ENCODE results near the gene UNK. TPM values are rescaled to one million over a fixed set of nuclear protein-coding genes. Genes with fewer than 3 reads are reported as not detected.

The UNK gene
- polyA plus RNA-seq, 2 of the 4 experiments (the other 2 are of a cell fraction), result 27.0 to 34.5 TPM

- no peak for TF ChIP-seq HOXB5 (CRISPR knock-in tag; IDR thresholded peaks at IDR 0.05)
- TF ChIP-seq NPAS2 (CRISPR knock-in tag; IDR thresholded peaks at IDR 0.05; ENCODE audit: borderline replicate concordance), result no peak
- TF ChIP-seq REST (IDR thresholded peaks at IDR 0.05), result no peak
- TF ChIP-seq ZFP36 (IDR thresholded peaks at IDR 0.05; ENCODE audit: borderline replicate concordance, partially characterized antibody), result no peak
- no peak for TF ChIP-seq HES2 (IDR thresholded peaks at IDR 0.05)
- no peak for TF ChIP-seq CTCF (IDR thresholded peaks at IDR 0.05)
- TF ChIP-seq FOXS1 (CRISPR knock-in tag; IDR thresholded peaks at IDR 0.05), result no peak
- no peak for TF ChIP-seq ELK1 (IDR thresholded peaks at IDR 0.05; ENCODE audit: low read depth, low read length)
- no peak for TF ChIP-seq CBX2 (IDR thresholded peaks at IDR 0.05; ENCODE audit: borderline replicate concordance, low read depth)
- TF ChIP-seq KDM1A (IDR thresholded peaks at IDR 0.05; ENCODE audit: low read depth), result no peak
- no peak for TF ChIP-seq ZNF302 (CRISPR knock-in tag; IDR thresholded peaks at IDR 0.05)
- no peak; the same call in 1 of the 2 replicates for TF ChIP-seq HMGXB4 (CRISPR knock-in tag; IDR thresholded peaks at IDR 0.05; ENCODE audit: borderline replicate concordance)
- no peak for TF ChIP-seq HOXB13 (CRISPR knock-in tag; IDR thresholded peaks at IDR 0.05; ENCODE audit: low read depth)
- TF ChIP-seq CHD2 (IDR thresholded peaks at IDR 0.05; ENCODE audit: low read length, partially characterized antibody), result no peak
- TF ChIP-seq TP53 (CRISPR knock-in tag; IDR thresholded peaks at IDR 0.05), result peak; percentile 70; the same call in 1 of the 2 replicates
- no peak for TF ChIP-seq SMC3 (IDR thresholded peaks at IDR 0.05)
- no peak for TF ChIP-seq HEYL (CRISPR knock-in tag; IDR thresholded peaks at IDR 0.05)
- TF ChIP-seq FOSB (CRISPR knock-in tag; IDR thresholded peaks at IDR 0.05), result peak; percentile 88
- peak; percentile 0; the same call in 1 of the 3 replicates for TF ChIP-seq BCL3 (IDR thresholded peaks at IDR 0.05)
- TF ChIP-seq ZC3H11A (IDR thresholded peaks at IDR 0.05), result no peak
- TF ChIP-seq PBX3 (IDR thresholded peaks at IDR 0.05), result no peak
- no peak for TF ChIP-seq ATOH8 (CRISPR knock-in tag; IDR thresholded peaks at IDR 0.05; ENCODE audit: low read depth)
- no peak for TF ChIP-seq SREBF2 (IDR thresholded peaks at IDR 0.05)
- no peak; the same call in 1 of the 2 replicates for TF ChIP-seq POLR2A (IDR thresholded peaks at IDR 0.05; ENCODE audit: low read length)
Measured at GRCh38 chr17:75776386-75777295, 8.0 kb upstream of the UNK start (continued).
